KMS-11 (cell line): ENCODE results near the gene RGS8.
"Not testable (repeated sequence)": the region's sequence is repeated elsewhere in the genome, so short reads cannot be mapped to it uniquely, and the experiment has no call there.

Source experiments
- H2AFZ ChIP-seq: fragments of 200-600 bp; sonication (generic); 2 replicates; pipeline ENCODE4 v1.6.1; 2016; ENCODE audit warnings: antibody characterized with exemption, mixed run types, low read depth
- H3K27ac ChIP-seq: fragments of 200-600 bp; sonication (generic); 2 replicates; pipeline ENCODE4 v1.6.1; 2016; ENCODE audit warnings: mild to moderate bottlenecking, mixed run types
- H3K27me3 ChIP-seq: fragments of 200-600 bp; sonication (generic); 2 replicates; pipeline ENCODE4 v1.6.1; 2017; ENCODE audit warnings: mild to moderate bottlenecking, low read depth, mixed run types, moderate library complexity; ENCODE audit not compliant: insufficient read depth
- H3K36me3 ChIP-seq: fragments of 200-600 bp; sonication (generic); 2 replicates; pipeline ENCODE4 v1.6.1; 2017; ENCODE audit warnings: mild to moderate bottlenecking, mixed run types; ENCODE audit not compliant: insufficient read depth
- H3K4me1 ChIP-seq: fragments of 200-600 bp; sonication (generic); 2 replicates; pipeline ENCODE4 v1.6.1; 2016; ENCODE audit warnings: mild to moderate bottlenecking, low read depth, mixed run types; ENCODE audit not compliant: poor library complexity, severe bottlenecking
- H3K4me2 ChIP-seq: fragments of 200-600 bp; sonication (generic); 2 replicates; pipeline ENCODE4 v1.7.0; 2016; ENCODE audit warnings: mild to moderate bottlenecking, mixed run types
- H3K4me3 ChIP-seq: fragments of 200-600 bp; sonication (generic); IDR thresholded peaks from 2 replicates; pipeline ENCODE4 v1.6.1; 2017; ENCODE audit warnings: low read depth, low read length, mixed read lengths; ENCODE audit not compliant: insufficient read depth
- H3K79me2 ChIP-seq: fragments of 200-600 bp; sonication (generic); 2 replicates; pipeline ENCODE4 v1.6.1; 2016; ENCODE audit warnings: low read depth, mixed run types; ENCODE audit not compliant: insufficient read depth
- H3K9ac ChIP-seq: fragments of 200-600 bp; sonication (generic); 2 replicates; pipeline ENCODE4 v1.6.1; 2016; ENCODE audit warnings: mild to moderate bottlenecking, mixed run types
- H4K20me1 ChIP-seq: fragments of 200-600 bp; sonication (generic); 2 replicates; pipeline ENCODE4 v1.6.1; 2016; ENCODE audit warnings: mild to moderate bottlenecking, mixed run types; ENCODE audit not compliant: insufficient read depth
- TF ChIP-seq, protein P1 (sequence below): fragments of 200-600 bp; sonication (generic); conservative IDR thresholded peaks from 2 replicates; pipeline ENCODE4 v1.6.1; 2017; ENCODE audit warnings: low read depth, mild to moderate bottlenecking, antibody characterized with exemption, low read length, moderate library complexity, mixed read lengths

RGS8 gene

DNA sequence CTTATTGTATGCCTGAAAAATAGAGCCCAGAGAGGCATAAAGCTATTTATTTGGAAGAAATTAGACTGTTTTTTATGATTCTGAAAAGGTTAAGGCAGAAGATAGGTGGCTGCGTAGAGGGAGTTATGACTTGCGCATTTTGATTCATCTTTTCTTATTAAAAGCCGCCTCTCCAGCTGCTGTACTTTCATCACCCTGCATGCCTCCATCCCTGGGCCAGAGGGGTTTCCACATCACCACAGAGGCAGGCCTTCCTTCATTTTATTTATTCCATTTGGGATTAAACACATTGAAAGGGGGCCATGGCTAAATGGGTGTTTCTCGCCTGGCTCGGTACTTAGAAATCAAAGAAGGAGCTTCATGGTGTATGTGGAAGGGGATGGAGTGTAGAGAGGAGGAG lies 14.6 kb upstream of the RGS8 start:
- Histone ChIP-seq H3K27me3 (no peaks in the 10 kb centered on the region), H4K20me1 (no peaks in the 10 kb centered on the region), H3K9ac (no peak overlapping the region), H3K36me3 (no peaks in the 10 kb centered on the region), H3K4me2 (no peak overlapping the region), H3K4me1 (no peaks in the 10 kb centered on the region), H3K79me2 (no peaks in the 10 kb centered on the region), H3K27ac (no peak overlapping the region), H2AFZ (no peak overlapping the region), H3K4me3 (no peak overlapping the region)
- TF ChIP-seq, protein P1, sequence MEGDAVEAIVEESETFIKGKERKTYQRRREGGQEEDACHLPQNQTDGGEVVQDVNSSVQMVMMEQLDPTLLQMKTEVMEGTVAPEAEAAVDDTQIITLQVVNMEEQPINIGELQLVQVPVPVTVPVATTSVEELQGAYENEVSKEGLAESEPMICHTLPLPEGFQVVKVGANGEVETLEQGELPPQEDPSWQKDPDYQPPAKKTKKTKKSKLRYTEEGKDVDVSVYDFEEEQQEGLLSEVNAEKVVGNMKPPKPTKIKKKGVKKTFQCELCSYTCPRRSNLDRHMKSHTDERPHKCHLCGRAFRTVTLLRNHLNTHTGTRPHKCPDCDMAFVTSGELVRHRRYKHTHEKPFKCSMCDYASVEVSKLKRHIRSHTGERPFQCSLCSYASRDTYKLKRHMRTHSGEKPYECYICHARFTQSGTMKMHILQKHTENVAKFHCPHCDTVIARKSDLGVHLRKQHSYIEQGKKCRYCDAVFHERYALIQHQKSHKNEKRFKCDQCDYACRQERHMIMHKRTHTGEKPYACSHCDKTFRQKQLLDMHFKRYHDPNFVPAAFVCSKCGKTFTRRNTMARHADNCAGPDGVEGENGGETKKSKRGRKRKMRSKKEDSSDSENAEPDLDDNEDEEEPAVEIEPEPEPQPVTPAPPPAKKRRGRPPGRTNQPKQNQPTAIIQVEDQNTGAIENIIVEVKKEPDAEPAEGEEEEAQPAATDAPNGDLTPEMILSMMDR = no peak

- not testable (repeated sequence) for H3K9ac ChIP-seq, H2AFZ ChIP-seq, H3K4me1 ChIP-seq, H3K27me3 ChIP-seq, H3K4me2 ChIP-seq, H3K27ac ChIP-seq, H3K79me2 ChIP-seq, H3K4me3 ChIP-seq, H3K36me3 ChIP-seq, H4K20me1 ChIP-seq
Observed at GRCh38 chr1:182693139-182693538, 8.8 kb upstream of the RGS8 start.

DNA sequence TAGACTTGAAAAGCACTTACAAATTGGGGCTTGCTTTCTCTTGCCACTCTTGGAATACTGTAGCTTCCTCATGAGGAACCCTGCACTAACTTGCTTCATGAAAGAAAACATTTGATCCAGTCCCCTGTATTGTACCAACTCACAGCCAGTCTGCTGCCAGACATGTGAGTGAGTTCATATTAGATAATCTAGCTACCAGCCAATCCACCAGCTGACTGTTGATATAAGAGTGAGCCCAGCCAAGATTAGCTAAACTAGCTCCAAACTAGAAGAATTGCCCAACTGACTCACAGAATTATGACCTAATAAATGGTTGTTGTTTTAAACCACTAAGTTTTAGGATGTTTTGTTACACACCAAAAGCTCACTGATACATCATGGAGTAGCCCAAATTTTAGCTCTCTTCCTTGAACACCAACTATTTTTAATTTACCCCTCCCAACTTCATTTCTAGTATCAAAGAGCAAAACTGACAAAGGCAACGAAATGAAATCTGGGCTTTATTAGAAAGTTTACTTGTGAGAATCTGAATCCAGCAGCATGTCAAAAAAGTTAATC lies 6.6 kb upstream of the RGS8 start:
- Histone ChIP-seq H3K4me1 (no peaks in the 10 kb centered on the region), H3K79me2 (no peaks in the 10 kb centered on the region), H3K36me3 (no peaks in the 10 kb centered on the region), H3K4me2 (no peak overlapping the region), H2AFZ (no peak overlapping the region), H3K27me3 (no peaks in the 10 kb centered on the region), H3K9ac (no peak overlapping the region), H3K4me3 (no peak overlapping the region), H3K27ac (no peak overlapping the region), H4K20me1 (no peaks in the 10 kb centered on the region)
- TF ChIP-seq, protein P1 = no peak

DNA sequence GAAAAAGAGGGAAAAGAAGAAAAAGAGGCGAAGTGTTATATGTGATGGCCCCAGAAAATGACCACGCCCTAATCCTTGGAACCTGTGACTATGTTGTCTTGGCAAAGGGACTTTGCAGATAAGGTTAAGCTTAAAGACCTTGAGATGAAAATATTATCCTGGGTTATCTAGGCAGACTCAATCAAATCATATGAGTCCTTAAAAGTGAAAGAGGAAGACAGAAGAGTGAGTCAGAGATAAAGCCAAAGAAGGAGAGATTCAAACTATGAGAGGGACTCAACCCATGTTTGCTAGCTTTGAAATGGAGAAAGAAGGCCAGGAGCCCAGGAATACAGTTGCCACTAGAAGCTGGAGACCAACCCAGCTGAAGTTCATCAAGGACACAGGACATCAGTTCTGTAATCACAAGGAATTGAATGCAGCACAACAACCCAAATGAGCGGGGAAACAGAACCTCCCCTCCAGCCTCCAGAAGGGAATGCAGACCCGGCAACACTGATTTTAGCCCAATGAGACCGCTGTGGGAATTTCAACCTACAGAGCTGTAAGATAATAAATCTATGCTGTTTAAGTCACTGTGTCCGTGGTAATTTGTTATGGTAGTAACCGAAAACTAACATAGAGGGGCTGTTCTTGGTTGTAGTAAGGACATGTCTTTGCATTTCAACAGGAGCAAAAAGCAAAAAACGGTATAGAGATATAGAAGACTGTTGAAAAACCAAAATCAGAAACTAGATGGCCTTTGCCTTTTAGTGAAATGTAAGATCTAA lies 4.2 kb upstream of the RGS8 start:
- Histone ChIP-seq H3K4me2 (no peak overlapping the region), H2AFZ (no peak overlapping the region), H3K4me3 (no peak overlapping the region), H3K9ac (no peak overlapping the region), H4K20me1 (no peaks in the 10 kb centered on the region), H3K79me2 (no peaks in the 10 kb centered on the region), H3K4me1 (no peaks in the 10 kb centered on the region), H3K27ac (no peak overlapping the region), H3K27me3 (no peaks in the 10 kb centered on the region), H3K36me3 (no peaks in the 10 kb centered on the region)
- TF ChIP-seq, protein P1 = no peak

DNA sequence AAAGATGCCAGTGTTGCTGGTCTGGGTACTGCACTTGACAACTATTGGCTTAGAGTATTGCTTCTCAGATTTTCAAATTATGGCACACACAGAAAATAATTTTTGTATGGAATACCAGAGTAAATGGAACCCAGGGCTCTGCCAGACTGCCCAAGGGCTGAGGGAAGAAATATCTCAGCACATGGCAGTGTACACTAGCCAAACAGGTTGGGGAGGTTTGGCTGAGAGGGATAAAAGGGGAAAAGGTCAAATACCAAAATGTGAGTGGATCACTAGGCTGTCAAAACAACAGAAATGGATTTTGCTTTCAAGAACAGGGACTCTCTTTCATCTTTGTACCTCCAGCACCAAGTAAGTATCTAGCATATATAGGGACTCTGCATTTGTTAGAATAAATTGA lies 3.0 kb upstream of the RGS8 start:
- Histone ChIP-seq H3K4me2 (no peak overlapping the region), H3K27ac (no peak overlapping the region)

More for the DNA sequence above, 3.0 kb upstream of the RGS8 start:
- Histone ChIP-seq H2AFZ (no peak overlapping the region), H3K27me3 (no peaks in the 10 kb centered on the region), H3K9ac (no peak overlapping the region), H3K79me2 (no peaks in the 10 kb centered on the region), H4K20me1 (no peaks in the 10 kb centered on the region), H3K4me3 (no peak overlapping the region), H3K36me3 (no peaks in the 10 kb centered on the region), H3K4me1 (no peaks in the 10 kb centered on the region)
- TF ChIP-seq, protein P1 = no peak
